UCSD-AML1 (cell line): ENCODE results near the gene NLE1.
"Not testable (repeated sequence)": the region's sequence is repeated elsewhere in the genome, so short reads cannot be mapped to it uniquely, and the experiment has no call there.

ENCODE experiments used
- DNase-seq: peaks from one replicate; lab custom pipeline; 2025; ENCODE audit not compliant: unreplicated experiment; lab: John Stamatoyannopoulos, UW

Gene NLE1

GRCh38 chr17:35129154-35129972, 12.7 kb downstream of the NLE1 start:
- no peak for DNase-seq

GRCh38 chr17:35127751-35128514, 14.2 kb downstream of the NLE1 start:
- DNase-seq: no peak

GRCh38 chr17:35121315-35121714, 20.8 kb downstream of the NLE1 start, which contains the start of gene FNDC8:
Gene FNDC8 (plus strand): TSS chr17:35121615. CDS start chr17:35121694, 79 bp downstream.
- no peak for DNase-seq

GRCh38 chr17:35119370-35120165, 22.5 kb downstream of the NLE1 start, which contains the start of gene RAD51D:
Gene RAD51D (minus strand): TSS chr17:35119860. CDS start chr17:35119613, 247 bp downstream.
- DNase-seq: peak; percentile 86

DNA sequence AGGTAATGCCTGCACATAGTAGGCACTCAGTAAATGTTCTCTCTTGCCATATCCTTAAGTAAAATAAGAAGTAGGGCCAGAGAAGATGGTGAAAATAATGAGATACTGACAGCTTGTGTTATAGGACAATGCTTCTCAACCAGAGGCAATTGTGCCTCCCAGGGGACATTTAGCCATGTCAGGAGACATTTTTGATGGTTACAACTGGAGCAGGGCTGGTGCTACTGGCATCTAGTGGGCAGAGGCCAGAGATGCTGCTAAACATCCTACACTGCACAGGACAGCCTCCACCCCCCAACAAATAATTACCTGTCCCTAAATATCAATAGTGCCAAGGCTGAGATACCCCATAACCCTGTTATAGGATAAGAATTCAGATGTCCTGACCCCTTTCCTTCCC, 24.1 kb downstream of the NLE1 start:
- DNase-seq: peak; percentile 26

- no peak for DNase-seq
These were observed 25.3 kb downstream of the NLE1 start for GRCh38 chr17:35116845-35117244.

- not testable (repeated sequence) for DNase-seq
These were observed 31.3 kb downstream of the NLE1 start for GRCh38 chr17:35110791-35111190.

DNA sequence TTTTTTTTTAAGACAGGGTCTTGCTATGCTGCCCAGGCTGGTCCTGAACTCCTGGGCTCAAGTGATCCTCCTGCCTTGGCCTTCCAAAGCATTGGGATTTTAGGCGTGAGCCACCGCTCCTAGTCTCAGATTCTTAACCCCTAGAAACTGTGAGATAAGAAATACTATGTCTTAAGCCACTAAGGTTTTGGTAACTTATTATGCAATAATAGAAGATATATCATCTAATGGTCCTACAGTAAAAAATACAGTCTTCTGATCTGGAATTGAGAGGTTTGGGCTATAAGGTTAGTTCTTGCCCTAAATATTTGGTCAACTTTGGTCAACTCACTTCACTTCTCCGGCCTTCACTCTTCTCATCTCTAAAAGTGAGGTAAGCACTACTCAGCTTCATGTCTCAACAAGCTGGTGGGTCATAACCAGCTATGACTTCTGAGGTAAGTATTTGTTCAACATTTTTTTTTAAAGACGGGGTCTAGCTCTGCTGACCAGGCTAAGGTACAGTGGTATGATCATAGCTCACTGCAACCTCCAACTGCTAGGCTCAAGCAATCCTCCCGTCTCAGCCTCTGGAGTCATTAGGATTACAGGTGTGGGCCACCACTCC, 37.2 kb downstream of the NLE1 start:
- no peak for DNase-seq

GRCh38 chr17:35103271-35103670, 38.8 kb downstream of the NLE1 start:
- no peak for DNase-seq

DNA sequence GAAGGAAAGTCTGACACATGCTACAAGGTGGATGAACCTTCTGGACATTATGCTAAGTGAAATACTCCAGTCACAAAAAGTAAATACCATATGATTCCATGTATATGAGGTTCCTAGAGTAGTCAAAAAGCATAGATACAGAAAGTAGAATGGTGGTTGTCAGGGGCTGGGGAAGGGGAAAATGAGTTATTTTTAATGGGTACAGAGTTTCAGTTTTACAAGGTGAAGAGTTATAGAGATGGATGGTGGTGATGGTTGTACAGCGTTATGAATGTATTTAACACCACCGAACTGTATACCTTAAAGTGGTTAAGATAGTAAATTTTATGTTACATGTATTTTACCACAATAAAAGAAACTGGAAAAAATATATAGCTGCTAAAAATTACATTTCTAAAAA, 40.4 kb downstream of the NLE1 start:
- DNase-seq: no peak

- no peak for DNase-seq
These were observed 41.1 kb downstream of the NLE1 start for GRCh38 chr17:35101036-35101435.

DNA sequence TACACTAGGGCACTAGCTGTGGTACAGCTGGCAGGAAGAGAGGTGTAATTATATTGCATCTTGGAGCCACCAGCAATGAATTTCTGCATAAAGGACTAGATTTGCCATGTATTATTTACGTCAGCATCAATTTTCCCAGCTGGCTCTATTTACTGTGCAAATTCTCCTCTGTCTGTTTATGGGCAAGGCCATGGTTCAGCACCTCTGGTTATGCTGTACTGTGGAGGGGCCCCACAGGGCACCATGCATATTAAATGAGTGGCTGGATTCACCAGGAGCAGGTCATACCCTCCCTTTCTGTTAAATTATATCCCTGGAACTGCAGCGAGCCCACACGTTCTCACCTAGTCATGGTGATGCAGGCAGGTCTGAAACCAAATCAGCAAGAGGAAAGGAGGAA, 42.2 kb downstream of the NLE1 start:
- DNase-seq: no peak

DNA sequence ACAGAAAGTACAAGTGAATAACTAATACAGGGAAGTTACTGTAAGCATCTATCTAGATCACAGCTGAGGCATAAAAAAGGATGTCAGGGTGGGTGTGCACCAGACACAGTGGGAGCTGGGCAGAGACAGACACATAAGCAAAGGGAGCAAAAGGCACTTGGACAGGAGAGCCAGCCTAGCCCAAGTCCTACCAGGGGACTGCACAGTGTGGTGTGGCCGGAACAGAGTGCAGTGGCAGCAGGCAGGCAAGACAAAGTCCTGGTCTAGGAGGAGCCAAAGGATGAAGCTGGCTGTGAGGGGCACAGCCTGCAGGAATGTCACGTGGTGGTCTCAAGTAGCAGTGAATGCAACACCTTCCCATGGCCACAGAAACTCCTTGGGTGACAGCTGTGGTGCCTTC, 44.3 kb downstream of the NLE1 start:
- no peak for DNase-seq

GRCh38 chr17:35095741-35096140, 46.4 kb downstream of the NLE1 start:
- no peak for DNase-seq

DNA sequence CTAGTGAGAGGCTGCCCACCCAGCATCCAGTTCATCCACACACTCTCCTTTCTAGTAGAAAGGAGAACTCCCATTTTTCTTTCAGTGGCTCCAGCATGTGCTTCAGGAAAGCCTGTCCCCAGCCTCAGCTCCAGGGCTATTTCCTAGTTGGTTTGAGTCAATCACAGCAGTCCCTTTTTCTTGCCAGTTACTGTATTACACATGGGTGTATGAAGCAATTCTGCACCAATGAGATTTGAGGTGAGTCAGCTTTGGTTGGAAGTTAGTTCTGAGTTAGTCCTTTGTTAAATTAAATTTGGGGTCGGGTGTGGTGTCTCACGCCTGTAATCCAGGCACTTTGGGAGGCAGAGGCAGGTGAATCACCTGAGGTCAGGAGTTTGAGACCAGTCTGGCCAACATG, 47.2 kb downstream of the NLE1 start:
- DNase-seq: no peak

DNA sequence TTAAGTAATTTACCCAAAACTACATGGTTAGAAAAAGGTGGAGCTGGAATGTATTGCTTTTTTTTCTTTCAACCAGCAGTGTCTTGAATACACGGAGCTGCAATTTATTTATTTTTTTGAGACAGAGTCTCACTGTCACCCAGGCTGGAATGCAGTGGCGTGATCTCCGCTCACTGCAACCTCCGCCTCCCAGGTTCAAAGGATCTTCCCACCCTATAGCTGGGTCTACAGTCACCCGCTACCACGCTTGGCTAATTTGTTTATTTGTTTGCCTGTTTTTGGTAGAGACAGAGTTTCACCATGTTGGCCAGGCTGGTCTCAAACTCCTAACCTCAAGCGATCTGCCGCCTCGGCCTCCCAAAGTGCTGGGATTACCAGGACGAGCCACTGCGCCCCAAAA, 51.4 kb downstream of the NLE1 start:
- not testable (repeated sequence) for DNase-seq

DNA sequence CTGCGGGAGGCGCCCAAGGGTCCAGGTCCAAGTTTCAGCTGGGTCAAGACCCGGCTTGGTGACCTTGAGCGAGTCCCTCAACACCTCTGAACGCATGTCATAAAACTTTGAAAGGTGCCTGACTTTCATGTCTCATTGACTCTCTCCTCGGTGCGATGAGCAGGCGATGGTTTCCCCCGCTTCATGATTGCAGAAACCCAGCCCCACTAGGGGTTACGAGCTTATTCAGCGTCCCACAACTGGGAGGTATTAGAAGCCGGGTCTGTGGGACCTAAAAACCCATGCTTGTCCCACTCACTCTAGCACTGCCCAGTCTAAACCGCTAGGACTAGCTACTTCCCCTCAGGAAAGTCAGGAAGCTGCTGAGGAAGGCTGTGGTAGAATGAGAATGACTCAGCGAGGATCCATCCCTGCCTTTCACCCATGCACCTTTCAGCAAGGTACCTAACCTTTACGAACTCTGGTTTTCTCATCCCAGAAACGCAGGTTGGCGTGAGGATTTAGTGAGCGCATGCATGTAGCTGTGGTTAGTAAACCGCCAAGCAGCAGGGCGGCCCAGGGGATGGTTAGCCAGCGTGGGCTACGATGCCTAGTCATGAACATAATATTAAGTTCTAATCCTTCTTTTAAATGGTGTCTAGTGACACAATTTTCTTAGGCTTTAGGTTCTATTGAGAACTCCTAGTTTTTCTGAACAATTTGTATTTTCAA, 52.4 kb downstream of the NLE1 start:
- peak; percentile 82 for DNase-seq

DNA sequence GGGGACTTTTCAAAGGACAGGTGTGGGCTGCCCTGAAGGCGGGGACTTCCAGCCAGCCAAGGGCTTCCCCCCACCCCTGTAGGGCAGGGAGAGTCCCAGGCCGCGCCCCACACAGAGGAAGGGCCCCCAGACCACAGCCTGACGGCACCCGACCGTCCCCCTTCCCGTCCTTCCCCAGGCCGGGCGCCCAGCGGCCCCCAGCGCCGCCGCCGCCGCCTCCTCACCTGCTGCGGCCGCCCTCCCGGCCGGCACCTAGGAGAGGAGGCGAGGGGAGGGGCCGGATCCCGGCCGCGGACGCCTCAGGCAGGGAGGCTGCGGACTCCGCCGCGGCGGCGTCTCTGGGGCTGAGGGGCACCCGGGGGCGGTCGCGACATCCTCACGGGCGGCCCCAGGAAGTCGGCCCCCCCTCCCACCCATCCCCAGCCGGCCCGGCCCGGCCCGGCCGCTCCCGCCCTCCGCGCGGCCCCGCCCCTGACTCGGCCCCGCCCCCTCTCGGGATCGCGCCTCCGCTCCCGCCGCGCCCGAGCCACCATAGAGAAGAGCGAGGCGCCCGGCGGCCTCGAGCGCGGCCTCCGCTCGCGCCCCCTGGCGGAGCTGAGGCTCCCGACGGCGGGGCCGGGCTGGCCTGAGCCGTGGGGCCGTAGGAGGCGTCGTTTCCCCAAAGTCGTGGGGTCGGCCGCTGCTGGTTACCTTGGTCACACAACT, 53.1 kb downstream of the NLE1 start:
- peak; percentile 92 for DNase-seq

- DNase-seq: peak; percentile 63
These were observed 53.7 kb downstream of the NLE1 start for GRCh38 chr17:35088356-35088880.
